Urothelium cell line (cell line): Measurements from ENCODE around the gene SLC26A1.
"Not testable (repeated sequence)": the region's sequence is repeated elsewhere in the genome, so short reads cannot be mapped to it uniquely, and the experiment has no call there.

ENCODE experiments used
- DNase-seq: peaks from one replicate; pipeline ENCODE4 v3.0.0; 2011; ENCODE audit warnings: low spot score, mixed read lengths
- FAIRE-seq: peaks from 2 replicates; lab custom pipeline; 2011; peaks lifted over from hg19 to GRCh38; lab: Jason Lieb, UNC

Gene SLC26A1

GRCh38 chr4:986879-987623 is 6.2 kb downstream of the SLC26A1 start, which contains the start of gene IDUA:
Gene IDUA (plus strand): TSS chr4:987044. CDS start chr4:987085, 41 bp downstream.
- DNase-seq = peak; percentile 76
- no peak for FAIRE-seq

- DNase-seq = no peak
- no peak for FAIRE-seq
Observed at GRCh38 chr4:986428-986878, 6.8 kb downstream of the SLC26A1 start.

GRCh38 chr4:985123-985830 is 7.9 kb downstream of the SLC26A1 start:
- no peak for FAIRE-seq
- DNase-seq = no peak

- FAIRE-seq = no peak
- no peak for DNase-seq
Observed at GRCh38 chr4:984336-985054, 8.7 kb downstream of the SLC26A1 start.

- DNase-seq (no peak), FAIRE-seq (no peak)
Observed at GRCh38 chr4:982814-983213, 10.4 kb downstream of the SLC26A1 start.

- FAIRE-seq = no peak
- no peak for DNase-seq
Observed at GRCh38 chr4:982291-982690, 10.9 kb downstream of the SLC26A1 start.

- FAIRE-seq (no peak), DNase-seq (no peak)
Observed at GRCh38 chr4:978957-979701, 14.1 kb downstream of the SLC26A1 start.

- not testable (repeated sequence) for FAIRE-seq, DNase-seq
Observed at GRCh38 chr4:976016-976415, 17.2 kb downstream of the SLC26A1 start.

- FAIRE-seq = no peak
Observed at GRCh38 chr4:974668-975067, 18.5 kb downstream of the SLC26A1 start.

GRCh38 chr4:973431-974397 is 19.5 kb downstream of the SLC26A1 start, which contains the start of gene DGKQ:
Gene DGKQ (minus strand): TSS chr4:973569. CDS start chr4:973482, 87 bp downstream.
- FAIRE-seq (no peak), DNase-seq (peak; percentile 94)

More at GRCh38 chr4:974668-975067, 18.5 kb downstream of the SLC26A1 start:
- no peak for DNase-seq

GRCh38 chr4:972651-973424 is 20.4 kb downstream of the SLC26A1 start:
- DNase-seq = peak; percentile 39
- FAIRE-seq = no peak

GRCh38 chr4:971666-972500 is 21.3 kb downstream of the SLC26A1 start:
- DNase-seq (no peak), FAIRE-seq (no peak)

- FAIRE-seq (no peak), DNase-seq (no peak)
Observed at GRCh38 chr4:970854-971520, 22.2 kb downstream of the SLC26A1 start.

GRCh38 chr4:970046-970745 is 23.0 kb downstream of the SLC26A1 start:
- FAIRE-seq (no peak), DNase-seq (no peak)

GRCh38 chr4:968621-969394 is 24.4 kb downstream of the SLC26A1 start:
- DNase-seq = no peak
- FAIRE-seq = no peak

- FAIRE-seq (no peak), DNase-seq (no peak)
Observed at GRCh38 chr4:968221-968620, 25.0 kb downstream of the SLC26A1 start.
